CD4-positive, alpha-beta T cell treated with Interleukin-17A for 1 hour (primary cell): ENCODE data around the gene JARID2.
A peak's percentile ranks its signal among the peaks of the same experiment; 100 is the strongest.

Experiments used
- DNase-seq: peaks from one replicate; pipeline ENCODE4 v3.0.0-alpha.2; 2020

Gene JARID2

GRCh38 chr6:15427331-15428070 is 181.6 kb downstream of the JARID2 start:
- DNase-seq: peak; percentile 30

GRCh38 chr6:15429141-15430110 is 183.6 kb downstream of the JARID2 start:
- no peak for DNase-seq

- DNase-seq: no peak
Measured at GRCh38 chr6:15430186-15430585, 184.3 kb downstream of the JARID2 start.

- no peak for DNase-seq
Measured at GRCh38 chr6:15430931-15431405, 185.1 kb downstream of the JARID2 start.

- DNase-seq: no peak
Measured at GRCh38 chr6:15431762-15432483, 186.1 kb downstream of the JARID2 start.

GRCh38 chr6:15433511-15433861 is 187.6 kb downstream of the JARID2 start:
- DNase-seq: no peak

- no peak for DNase-seq
Measured at GRCh38 chr6:15434263-15434662, 188.4 kb downstream of the JARID2 start.

- no peak for DNase-seq
Measured at GRCh38 chr6:15434823-15435380, 189.0 kb downstream of the JARID2 start.

- no peak for DNase-seq
Measured at GRCh38 chr6:15435468-15435867, 189.6 kb downstream of the JARID2 start.

- DNase-seq: no peak
Measured at GRCh38 chr6:15436451-15436850, 190.6 kb downstream of the JARID2 start.

- no peak for DNase-seq
Measured at GRCh38 chr6:15437090-15437635, 191.3 kb downstream of the JARID2 start.

- DNase-seq: no peak
Measured at GRCh38 chr6:15439410-15440025, 193.6 kb downstream of the JARID2 start.

GRCh38 chr6:15440040-15440439 is 194.2 kb downstream of the JARID2 start:
- no peak for DNase-seq

- peak; percentile 57 for DNase-seq
Measured at GRCh38 chr6:15441215-15441868, 195.5 kb downstream of the JARID2 start.

GRCh38 chr6:15441981-15442380 is 196.1 kb downstream of the JARID2 start:
- no peak for DNase-seq

- DNase-seq: no peak
Measured at GRCh38 chr6:15442467-15442866, 196.6 kb downstream of the JARID2 start.

GRCh38 chr6:15443119-15443830 is 197.4 kb downstream of the JARID2 start:
- DNase-seq: no peak

- no peak for DNase-seq
Measured at GRCh38 chr6:15444081-15444731, 198.3 kb downstream of the JARID2 start.

GRCh38 chr6:15444881-15445280 is 199.0 kb downstream of the JARID2 start:
- DNase-seq: no peak

- no peak for DNase-seq
Measured at GRCh38 chr6:15447546-15448267, 201.8 kb downstream of the JARID2 start.
